ENCODE results near the gene MKLN1. TPM values are rescaled to one million over a fixed set of nuclear protein-coding genes. Genes with fewer than 3 reads are reported as not detected.

The MKLN1 gene
- total and polyA plus RNA-seq, 3 donors from 2014 or later: 42.1 to 87.9 (median 82.4) TPM

DNA sequence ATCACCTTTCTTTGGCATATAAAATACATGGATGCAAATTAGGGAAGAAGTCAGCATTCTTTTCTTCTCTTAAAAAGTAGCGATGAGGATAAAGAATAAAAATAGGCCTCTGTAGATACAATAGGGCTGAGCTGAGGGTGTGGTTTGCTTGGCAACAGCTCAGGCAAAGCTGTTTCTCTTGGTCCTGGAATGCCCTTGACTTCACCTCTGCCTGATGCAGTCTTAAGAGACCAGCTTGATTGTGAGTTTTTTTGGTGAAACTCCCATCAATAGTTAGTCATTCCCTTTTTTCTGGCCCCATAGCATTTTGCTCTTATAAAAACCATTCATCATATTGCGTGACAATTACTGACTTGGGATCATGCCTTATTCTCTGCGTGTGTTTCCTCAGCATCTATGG is 42.1 kb upstream of the MKLN1 start:
- TF ChIP-seq, protein P1, sequence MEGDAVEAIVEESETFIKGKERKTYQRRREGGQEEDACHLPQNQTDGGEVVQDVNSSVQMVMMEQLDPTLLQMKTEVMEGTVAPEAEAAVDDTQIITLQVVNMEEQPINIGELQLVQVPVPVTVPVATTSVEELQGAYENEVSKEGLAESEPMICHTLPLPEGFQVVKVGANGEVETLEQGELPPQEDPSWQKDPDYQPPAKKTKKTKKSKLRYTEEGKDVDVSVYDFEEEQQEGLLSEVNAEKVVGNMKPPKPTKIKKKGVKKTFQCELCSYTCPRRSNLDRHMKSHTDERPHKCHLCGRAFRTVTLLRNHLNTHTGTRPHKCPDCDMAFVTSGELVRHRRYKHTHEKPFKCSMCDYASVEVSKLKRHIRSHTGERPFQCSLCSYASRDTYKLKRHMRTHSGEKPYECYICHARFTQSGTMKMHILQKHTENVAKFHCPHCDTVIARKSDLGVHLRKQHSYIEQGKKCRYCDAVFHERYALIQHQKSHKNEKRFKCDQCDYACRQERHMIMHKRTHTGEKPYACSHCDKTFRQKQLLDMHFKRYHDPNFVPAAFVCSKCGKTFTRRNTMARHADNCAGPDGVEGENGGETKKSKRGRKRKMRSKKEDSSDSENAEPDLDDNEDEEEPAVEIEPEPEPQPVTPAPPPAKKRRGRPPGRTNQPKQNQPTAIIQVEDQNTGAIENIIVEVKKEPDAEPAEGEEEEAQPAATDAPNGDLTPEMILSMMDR (IDR thresholded peaks at IDR 0.05): no peak
- TF ChIP-seq POLR2A (IDR thresholded peaks at IDR 0.05): no peak
- H3K4me3 ChIP-seq: no peak overlapping the region
- H3K4me1 ChIP-seq: peaks cover 36% of the 10 kb centered on the region
- intact Hi-C loops (cut with DNase I; ENCODE audit: low total_unique reads): no loop called here
- WGBS, 2 donors: 59 to 71% methylated on average over 3 of the region's 3 CpGs
- H3K9me3 ChIP-seq: no peaks in the 10 kb centered on the region
- peak; percentile 82 for DNase-seq
- H3K27me3 ChIP-seq: no peaks in the 10 kb centered on the region
- H3K27ac ChIP-seq: peak overlapping the region; percentile 91
- H3K36me3 ChIP-seq (ENCODE audit: low read depth, missing control alignments): no peaks in the 10 kb centered on the region

DNA sequence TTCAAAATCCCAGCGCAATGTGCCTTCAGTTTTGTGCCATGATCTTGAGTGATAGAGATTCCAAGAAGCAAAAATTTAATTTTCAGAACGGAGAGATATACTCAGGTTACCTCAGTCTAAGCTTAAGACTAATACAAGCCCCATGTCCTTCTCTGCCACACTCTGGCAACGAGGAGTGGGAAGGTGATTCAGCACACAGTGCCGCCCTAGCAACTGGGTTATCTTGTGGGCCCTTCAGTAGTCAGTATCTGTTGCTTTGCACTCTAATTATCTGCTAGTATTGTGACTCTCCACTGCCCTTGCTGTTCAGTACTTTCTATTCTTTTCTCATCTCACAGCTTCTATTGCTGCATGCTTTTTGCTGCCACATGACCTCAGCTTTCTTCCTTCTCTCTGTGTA is 39.2 kb upstream of the MKLN1 start:
- DNase-seq: peak; percentile 53
- no peak overlapping the region for H3K4me3 ChIP-seq
- TF ChIP-seq POLR2A (IDR thresholded peaks at IDR 0.05): no peak
- TF ChIP-seq, protein P1 (IDR thresholded peaks at IDR 0.05): no peak
- intact Hi-C loops (cut with DNase I; ENCODE audit: low total_unique reads): no loop called here
- H3K27me3 ChIP-seq: no peaks in the 10 kb centered on the region
- no peaks in the 10 kb centered on the region for H3K9me3 ChIP-seq
- whole genome bisulfite sequencing, 2 donors: 47 to 81% methylated on average over 4 of the region's 4 CpGs
- H3K36me3 ChIP-seq (ENCODE audit: low read depth, missing control alignments): no peaks in the 10 kb centered on the region
- peak overlapping the region; percentile 91 for H3K27ac ChIP-seq
- peaks cover 46% of the 10 kb centered on the region for H3K4me1 ChIP-seq

DNA sequence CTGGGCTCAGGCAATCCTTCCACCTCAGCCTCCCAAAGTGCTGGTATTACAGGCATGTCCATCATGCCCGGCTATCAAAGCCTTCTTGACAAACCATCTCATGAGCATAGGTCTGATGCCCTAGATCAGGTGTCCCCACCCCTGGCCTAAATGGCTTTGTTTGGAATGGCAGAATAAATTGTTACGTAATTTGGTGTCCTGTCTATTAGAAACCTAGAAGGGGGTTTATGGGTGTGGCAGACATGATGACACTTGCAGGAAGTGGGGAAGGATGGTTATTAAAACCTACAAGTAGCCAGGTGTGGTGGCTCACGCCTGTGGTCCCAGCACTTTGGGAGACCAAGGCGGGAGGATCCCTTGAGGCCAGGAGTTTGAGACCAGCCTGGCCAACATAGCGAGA is 38.6 kb upstream of the MKLN1 start:
- DNase-seq: no peak
- no peak for TF ChIP-seq POLR2A (IDR thresholded peaks at IDR 0.05)
- TF ChIP-seq, protein P1 (IDR thresholded peaks at IDR 0.05): no peak

DNA sequence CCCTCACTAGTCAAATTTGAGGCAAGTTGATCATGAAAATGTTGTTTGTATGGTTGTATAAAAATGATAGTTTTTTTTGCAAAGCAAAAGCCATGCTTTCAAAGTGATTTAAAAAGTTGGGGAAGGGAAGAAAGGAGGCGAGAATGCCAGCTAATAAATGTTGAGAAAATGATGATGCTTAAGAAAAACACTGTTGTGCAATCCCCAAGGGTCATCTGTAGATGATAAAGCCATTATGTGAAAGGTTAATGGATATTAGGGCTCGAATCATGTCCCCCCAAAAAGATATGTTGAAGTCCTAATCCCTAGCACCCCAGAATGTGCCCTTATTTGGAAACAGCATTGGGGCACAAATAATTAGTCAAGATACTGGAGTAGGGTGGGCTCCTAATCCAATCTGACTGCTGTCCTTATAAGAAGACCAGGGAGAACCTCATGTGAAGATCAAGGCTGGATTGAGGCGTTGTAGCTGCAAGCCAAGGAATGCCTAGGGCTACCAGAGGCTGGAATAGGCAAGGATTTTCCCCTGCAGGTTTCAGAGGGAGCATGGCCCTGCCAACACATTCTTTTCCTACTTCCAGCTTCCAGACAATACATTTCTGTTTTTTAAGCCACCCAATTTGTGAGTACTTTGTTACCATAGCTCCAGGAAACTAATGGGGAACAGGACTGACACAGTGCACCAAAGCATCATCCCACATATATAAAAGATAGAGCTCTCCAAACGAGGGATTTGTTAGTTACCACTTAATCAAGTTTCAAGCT is 35.4 kb upstream of the MKLN1 start:
- intact Hi-C loops (cut with DNase I; ENCODE audit: low total_unique reads): no loop called here
- no peak overlapping the region for H3K27ac ChIP-seq
- H3K4me1 ChIP-seq: peaks cover 14% of the 10 kb centered on the region
- no peak overlapping the region for H3K4me3 ChIP-seq
- TF ChIP-seq, protein P1 (IDR thresholded peaks at IDR 0.05): no peak
- TF ChIP-seq POLR2A (IDR thresholded peaks at IDR 0.05): no peak
- H3K27me3 ChIP-seq: no peaks in the 10 kb centered on the region
- 76 to 80% methylated on average over 4 of the region's 4 CpGs for WGBS, 2 donors
- no peaks in the 10 kb centered on the region for H3K36me3 ChIP-seq (ENCODE audit: low read depth, missing control alignments)
- no peaks in the 10 kb centered on the region for H3K9me3 ChIP-seq
- DNase-seq: no peak

More for the DNA sequence above, 38.6 kb upstream of the MKLN1 start:
- 97 to 100% methylated on average over 5 of the region's 5 CpGs for WGBS, 2 donors
- intact Hi-C loops (cut with DNase I; ENCODE audit: low total_unique reads): no loop called here
- H3K4me3 ChIP-seq: no peak overlapping the region
- H3K36me3 ChIP-seq (ENCODE audit: low read depth, missing control alignments): no peaks in the 10 kb centered on the region
- peaks cover 46% of the 10 kb centered on the region for H3K4me1 ChIP-seq
- H3K9me3 ChIP-seq: no peaks in the 10 kb centered on the region
- H3K27me3 ChIP-seq: no peaks in the 10 kb centered on the region
- H3K27ac ChIP-seq: peak overlapping the region; percentile 91

DNA sequence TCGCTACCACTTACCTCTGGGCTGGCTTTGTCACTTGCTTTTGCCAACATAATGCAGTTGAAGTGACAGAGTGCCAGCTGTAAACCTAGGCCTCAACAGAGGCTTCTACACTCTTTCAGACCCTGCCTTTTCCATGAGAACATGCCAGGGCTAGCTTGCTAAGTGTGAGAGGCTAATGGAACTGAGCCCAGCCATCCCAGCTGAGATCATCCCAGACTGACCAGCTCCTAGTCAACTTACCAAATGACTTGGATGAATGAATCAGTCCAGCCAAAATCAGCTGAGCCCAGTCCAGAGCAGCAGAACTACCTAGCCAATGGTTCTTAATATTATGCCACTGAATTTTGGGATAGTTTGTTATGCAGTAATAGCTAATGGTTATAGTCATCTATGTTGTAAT is 34.7 kb upstream of the MKLN1 start:
- no peaks in the 10 kb centered on the region for H3K27me3 ChIP-seq
- TF ChIP-seq, protein P1 (IDR thresholded peaks at IDR 0.05): no peak
- no peak for TF ChIP-seq POLR2A (IDR thresholded peaks at IDR 0.05)
- WGBS, 2 donors: 71 to 92% methylated on average over 1 of the region's 1 CpG
- peaks cover 10% of the 10 kb centered on the region for H3K4me1 ChIP-seq
- H3K27ac ChIP-seq: no peak overlapping the region
- H3K4me3 ChIP-seq: no peak overlapping the region
- H3K36me3 ChIP-seq (ENCODE audit: low read depth, missing control alignments): no peaks in the 10 kb centered on the region
- intact Hi-C loops (cut with DNase I; ENCODE audit: low total_unique reads): no loop called here
- H3K9me3 ChIP-seq: no peaks in the 10 kb centered on the region
- DNase-seq: no peak
